ENCODE results near the gene CADM2. TPM values are rescaled to one million over a fixed set of nuclear protein-coding genes. Genes with fewer than 3 reads are reported as not detected.

CADM2 gene
- total RNA-seq, 1 experiment from 2014 or later: 3.7 TPM

DNA sequence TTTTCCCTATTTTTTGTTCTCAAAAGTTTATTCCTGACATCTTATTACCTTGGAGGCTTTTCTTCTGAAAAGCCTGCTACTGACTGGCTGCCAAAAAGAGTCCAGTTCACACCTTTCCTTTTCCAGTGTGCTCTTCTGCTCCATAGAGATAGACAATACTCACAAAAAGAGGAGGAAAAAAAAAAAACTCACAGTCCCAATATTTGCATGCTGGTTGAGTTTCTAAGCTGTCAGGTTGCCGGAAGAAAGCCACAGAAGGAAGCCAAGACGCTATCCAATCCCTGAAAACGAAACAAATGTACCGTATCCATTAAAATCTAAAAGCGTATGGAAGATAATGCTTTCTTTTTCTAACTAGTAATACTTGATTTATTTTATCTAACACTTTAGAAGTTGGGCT is 299.5 kb downstream of the CADM2 start:
- TF ChIP-seq, protein P1, sequence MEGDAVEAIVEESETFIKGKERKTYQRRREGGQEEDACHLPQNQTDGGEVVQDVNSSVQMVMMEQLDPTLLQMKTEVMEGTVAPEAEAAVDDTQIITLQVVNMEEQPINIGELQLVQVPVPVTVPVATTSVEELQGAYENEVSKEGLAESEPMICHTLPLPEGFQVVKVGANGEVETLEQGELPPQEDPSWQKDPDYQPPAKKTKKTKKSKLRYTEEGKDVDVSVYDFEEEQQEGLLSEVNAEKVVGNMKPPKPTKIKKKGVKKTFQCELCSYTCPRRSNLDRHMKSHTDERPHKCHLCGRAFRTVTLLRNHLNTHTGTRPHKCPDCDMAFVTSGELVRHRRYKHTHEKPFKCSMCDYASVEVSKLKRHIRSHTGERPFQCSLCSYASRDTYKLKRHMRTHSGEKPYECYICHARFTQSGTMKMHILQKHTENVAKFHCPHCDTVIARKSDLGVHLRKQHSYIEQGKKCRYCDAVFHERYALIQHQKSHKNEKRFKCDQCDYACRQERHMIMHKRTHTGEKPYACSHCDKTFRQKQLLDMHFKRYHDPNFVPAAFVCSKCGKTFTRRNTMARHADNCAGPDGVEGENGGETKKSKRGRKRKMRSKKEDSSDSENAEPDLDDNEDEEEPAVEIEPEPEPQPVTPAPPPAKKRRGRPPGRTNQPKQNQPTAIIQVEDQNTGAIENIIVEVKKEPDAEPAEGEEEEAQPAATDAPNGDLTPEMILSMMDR (conservative IDR thresholded peaks at IDR 0.05; ENCODE audit: low read depth, low read length): no peak
- no peak for TF ChIP-seq EZH2 (IDR thresholded peaks at IDR 0.05; ENCODE audit: borderline replicate concordance, low read depth, low read length, poor library complexity, severe bottlenecking)
- intact Hi-C loops (cut with micrococcal nuclease; ENCODE audit: unreplicated experiment): no loop called here

DNA sequence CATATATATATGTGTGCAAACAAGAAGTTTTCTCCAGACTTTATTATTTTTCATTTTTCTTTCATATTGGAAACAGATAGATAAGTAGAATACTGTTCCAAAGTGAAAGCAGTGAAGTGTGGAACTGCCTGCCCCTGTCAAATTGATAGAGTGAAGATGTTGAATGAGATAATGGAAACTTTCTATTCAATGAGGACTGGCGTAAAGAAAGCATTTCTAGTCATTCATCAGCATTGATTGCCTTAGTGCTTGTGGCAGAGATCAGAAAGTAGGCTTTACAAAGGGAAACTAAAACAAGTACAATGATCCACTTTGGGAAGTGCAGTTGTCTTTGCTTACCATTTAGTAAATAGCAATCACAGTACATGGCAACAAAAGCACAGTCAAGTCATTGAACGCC is 300.0 kb downstream of the CADM2 start:
- CTCF ChIA-PET: no interaction called here

More for the DNA sequence above, 299.5 kb downstream of the CADM2 start:
- Histone ChIP-seq H3K9me3 (ENCODE audit: low read depth, low read length, poor library complexity, severe bottlenecking) (no peaks in the 10 kb centered on the region), H3K4me1 (ENCODE audit: insufficient read depth, low read length, poor library complexity, severe bottlenecking) (no peaks in the 10 kb centered on the region), H3K27ac (ENCODE audit: low read depth, low read length, poor library complexity, severe bottlenecking) (no peak overlapping the region), H3K27me3 (replicated peaks; ENCODE audit: insufficient read depth, low read depth, low read length, poor library complexity) (no peaks in the 10 kb centered on the region), H3K36me3 (ENCODE audit: insufficient read depth, low read length, poor library complexity, severe bottlenecking) (no peaks in the 10 kb centered on the region), H3K4me3 (ENCODE audit: low read depth, low read length, poor library complexity, severe bottlenecking) (no peak overlapping the region)
- CTCF ChIA-PET: no interaction called here
- BruUV-seq (replicated peaks): no TSS peak
- POLR2A ChIA-PET (ENCODE audit: low non-redundant PET): no interaction called here
- DNase-seq (ENCODE audit: low spot score): no peak

DNA sequence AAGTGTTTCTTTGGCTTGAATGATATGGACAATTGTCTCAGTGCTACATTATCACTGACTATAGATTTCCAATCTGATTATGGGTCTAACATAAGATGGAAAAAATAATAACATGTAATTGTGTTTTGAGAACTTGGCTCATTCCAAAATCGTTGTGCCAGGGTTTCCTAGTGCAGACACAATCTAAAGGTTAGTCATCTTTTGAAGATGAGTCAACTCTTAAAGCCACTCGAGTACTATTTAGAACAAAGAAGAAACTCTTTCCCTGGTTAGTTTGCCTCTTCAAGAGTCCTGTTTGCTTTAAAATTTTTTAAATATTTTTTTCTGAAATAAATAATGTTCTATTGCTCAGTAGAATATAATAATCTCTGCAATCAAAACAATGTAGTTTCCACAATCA is 301.0 kb downstream of the CADM2 start:
- TF ChIP-seq, protein P1 (conservative IDR thresholded peaks at IDR 0.05; ENCODE audit: low read depth, low read length): no peak
- no peak for TF ChIP-seq EZH2 (IDR thresholded peaks at IDR 0.05; ENCODE audit: borderline replicate concordance, low read depth, low read length, poor library complexity, severe bottlenecking)
- H3K27ac ChIP-seq (ENCODE audit: low read depth, low read length, poor library complexity, severe bottlenecking): no peak overlapping the region
- no peaks in the 10 kb centered on the region for H3K9me3 ChIP-seq (ENCODE audit: low read depth, low read length, poor library complexity, severe bottlenecking)
- no peak overlapping the region for H3K4me3 ChIP-seq (ENCODE audit: low read depth, low read length, poor library complexity, severe bottlenecking)
- no peak for DNase-seq (ENCODE audit: low spot score)
- BruUV-seq (replicated peaks): no TSS peak
- no peaks in the 10 kb centered on the region for H3K27me3 ChIP-seq (replicated peaks; ENCODE audit: insufficient read depth, low read depth, low read length, poor library complexity)
- ChIA-PET CTCF (no interaction called here), POLR2A (ENCODE audit: low non-redundant PET) (no interaction called here)
- no peaks in the 10 kb centered on the region for H3K4me1 ChIP-seq (ENCODE audit: insufficient read depth, low read length, poor library complexity, severe bottlenecking)
- intact Hi-C loops (cut with micrococcal nuclease; ENCODE audit: unreplicated experiment): no loop called here
- H3K36me3 ChIP-seq (ENCODE audit: insufficient read depth, low read length, poor library complexity, severe bottlenecking): no peaks in the 10 kb centered on the region

More for the DNA sequence above, 300.0 kb downstream of the CADM2 start:
- no peaks in the 10 kb centered on the region for H3K9me3 ChIP-seq (ENCODE audit: low read depth, low read length, poor library complexity, severe bottlenecking)
- H3K27me3 ChIP-seq (replicated peaks; ENCODE audit: insufficient read depth, low read depth, low read length, poor library complexity): no peaks in the 10 kb centered on the region
- DNase-seq (ENCODE audit: low spot score): no peak
- intact Hi-C loops (cut with micrococcal nuclease; ENCODE audit: unreplicated experiment): no loop called here
- no peak overlapping the region for H3K4me3 ChIP-seq (ENCODE audit: low read depth, low read length, poor library complexity, severe bottlenecking)
- BruUV-seq (replicated peaks): no TSS peak
- no peak overlapping the region for H3K27ac ChIP-seq (ENCODE audit: low read depth, low read length, poor library complexity, severe bottlenecking)
- no peak for TF ChIP-seq EZH2 (IDR thresholded peaks at IDR 0.05; ENCODE audit: borderline replicate concordance, low read depth, low read length, poor library complexity, severe bottlenecking)
- TF ChIP-seq, protein P1 (conservative IDR thresholded peaks at IDR 0.05; ENCODE audit: low read depth, low read length): no peak
- POLR2A ChIA-PET (ENCODE audit: low non-redundant PET): no interaction called here
- H3K36me3 ChIP-seq (ENCODE audit: insufficient read depth, low read length, poor library complexity, severe bottlenecking): no peaks in the 10 kb centered on the region
- no peaks in the 10 kb centered on the region for H3K4me1 ChIP-seq (ENCODE audit: insufficient read depth, low read length, poor library complexity, severe bottlenecking)

Measured in A673 (cell line).